Measurements from ENCODE around the gene FKBP7. TPM values are rescaled to one million over a fixed set of nuclear protein-coding genes. Genes with fewer than 3 reads are reported as not detected.

The FKBP7 gene
- total RNA-seq, 1 experiment from 2014 or later = 4.8 TPM

DNA sequence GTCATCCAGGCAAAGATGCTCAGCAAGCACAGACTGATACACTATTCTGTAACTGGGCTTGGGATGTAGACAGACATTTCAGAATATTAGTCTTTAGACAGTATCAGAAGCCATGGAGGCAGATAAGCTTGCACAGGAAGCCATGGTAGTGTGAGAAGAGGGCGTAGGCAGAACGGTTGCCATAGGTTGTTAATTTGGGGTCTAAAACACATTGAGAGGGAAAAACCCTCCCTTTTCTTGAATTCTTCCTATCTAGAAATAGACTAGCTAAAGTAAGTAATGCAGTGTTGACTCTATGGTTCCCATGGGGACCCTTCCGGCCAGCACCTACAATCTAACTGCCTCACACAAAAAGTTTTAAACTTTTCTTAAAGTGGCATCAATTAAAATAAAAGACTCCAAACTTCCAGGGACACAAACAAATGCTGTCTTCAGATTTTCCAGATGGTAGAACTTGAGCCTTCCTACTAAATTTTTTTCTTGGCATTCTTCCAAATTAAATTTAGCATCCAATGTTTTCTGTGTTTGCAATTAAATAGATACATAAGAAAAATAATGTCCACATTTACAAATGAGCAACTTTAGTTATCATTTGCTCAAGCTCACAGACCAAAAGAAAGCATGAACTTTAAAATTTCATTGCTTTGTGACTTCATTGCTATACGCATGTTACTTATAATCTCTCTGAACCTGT is 29.3 kb downstream of the FKBP7 start:
- Mint-ChIP-seq H3K4me3 (peak overlapping the region; percentile 83 to 90; a peak in 4 of 5 replicates), H3K36me3 (ENCODE audit: insufficient read depth in 1 of 3, low read depth in 3 of 3) (peaks cover 18 to 48% (median 45%) of the 10 kb centered on the region in 3 experiments; a peak in 6 of 7 replicates), H3K4me1 (peaks cover 19 to 22% of the 10 kb centered on the region in 2 experiments), H3K9me3 (no peaks in the 10 kb centered on the region), H3K27me3 (ENCODE audit: low read depth) (no peaks in the 10 kb centered on the region), H3K27ac (no peak overlapping the region; a peak in 1 of 7 replicates)
- peaks cover 6% of the 10 kb centered on the region; the same call in 1 of the 2 replicates for H3K79me2 ChIP-seq (ENCODE audit: insufficient read depth, low read length)
- H4K8ac ChIP-seq (replicated peaks; ENCODE audit: insufficient read length, low read depth, low read length) = no peak overlapping the region
- no peak overlapping the region for H2AK5ac ChIP-seq (ENCODE audit: insufficient read length, low read length)
- no peak overlapping the region for H3K18ac ChIP-seq (ENCODE audit: insufficient read length, low read depth, low read length)
- no peak overlapping the region for H2BK12ac ChIP-seq (ENCODE audit: insufficient read length, low read depth, low read length)
- peak overlapping the region; percentile 98 for H3K4me2 ChIP-seq (ENCODE audit: insufficient read depth, insufficient read length, low read length)
- H3T11ph ChIP-seq (ENCODE audit: low read length) = no peak overlapping the region
- no peak overlapping the region for H3K4ac ChIP-seq (ENCODE audit: low read depth, low read length)
- no peak for DNase-seq
- H2BK20ac ChIP-seq (ENCODE audit: low read depth, low read length, poor library complexity, severe bottlenecking) = no peak overlapping the region
- no peak overlapping the region for H4K5ac ChIP-seq (ENCODE audit: insufficient read length, low read depth, low read length)
- H2BK5ac ChIP-seq (ENCODE audit: insufficient read length, low read length) = no peak overlapping the region
- H3K23me2 ChIP-seq (ENCODE audit: insufficient read length, low read depth, low read length, poor library complexity, severe bottlenecking) = peaks cover 9% of the 10 kb centered on the region
- no peaks in the 10 kb centered on the region for H3K79me1 ChIP-seq (ENCODE audit: insufficient read depth, low read depth, low read length, poor library complexity, severe bottlenecking)
- TF ChIP-seq, protein P1, sequence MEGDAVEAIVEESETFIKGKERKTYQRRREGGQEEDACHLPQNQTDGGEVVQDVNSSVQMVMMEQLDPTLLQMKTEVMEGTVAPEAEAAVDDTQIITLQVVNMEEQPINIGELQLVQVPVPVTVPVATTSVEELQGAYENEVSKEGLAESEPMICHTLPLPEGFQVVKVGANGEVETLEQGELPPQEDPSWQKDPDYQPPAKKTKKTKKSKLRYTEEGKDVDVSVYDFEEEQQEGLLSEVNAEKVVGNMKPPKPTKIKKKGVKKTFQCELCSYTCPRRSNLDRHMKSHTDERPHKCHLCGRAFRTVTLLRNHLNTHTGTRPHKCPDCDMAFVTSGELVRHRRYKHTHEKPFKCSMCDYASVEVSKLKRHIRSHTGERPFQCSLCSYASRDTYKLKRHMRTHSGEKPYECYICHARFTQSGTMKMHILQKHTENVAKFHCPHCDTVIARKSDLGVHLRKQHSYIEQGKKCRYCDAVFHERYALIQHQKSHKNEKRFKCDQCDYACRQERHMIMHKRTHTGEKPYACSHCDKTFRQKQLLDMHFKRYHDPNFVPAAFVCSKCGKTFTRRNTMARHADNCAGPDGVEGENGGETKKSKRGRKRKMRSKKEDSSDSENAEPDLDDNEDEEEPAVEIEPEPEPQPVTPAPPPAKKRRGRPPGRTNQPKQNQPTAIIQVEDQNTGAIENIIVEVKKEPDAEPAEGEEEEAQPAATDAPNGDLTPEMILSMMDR (conservative IDR thresholded peaks at IDR 0.05) = no peak
- no peaks in the 10 kb centered on the region for H3K4me1 ChIP-seq (ENCODE audit: insufficient read depth, low read length)
- H3K56ac ChIP-seq (ENCODE audit: insufficient read length, low read depth, low read length) = no peak overlapping the region
- no CpG with 5 or more reads among the region's 4 CpGs for WGBS (ENCODE audit: extremely low coverage, insufficient read length, low lambda C conversion rate)
- no peaks in the 10 kb centered on the region for H3K27me3 ChIP-seq (ENCODE audit: insufficient read depth, low read length)
- H2BK15ac ChIP-seq (ENCODE audit: low read depth, low read length) = no peak overlapping the region
- H3K9ac ChIP-seq (ENCODE audit: extremely low read depth, insufficient read length, low read length) = no peak overlapping the region
- no peak overlapping the region for H4K91ac ChIP-seq (ENCODE audit: insufficient read length, low read depth, low read length)
- no peaks in the 10 kb centered on the region for H3K9me3 ChIP-seq (ENCODE audit: control insufficient read depth, low read depth, low read length)
- no peak overlapping the region for H3K14ac ChIP-seq (ENCODE audit: insufficient read depth, low read length)
- H4K20me1 ChIP-seq (ENCODE audit: control insufficient read depth, insufficient read depth, insufficient read length) = no peaks in the 10 kb centered on the region
- no peak overlapping the region for H2AFZ ChIP-seq (ENCODE audit: low read length)
- H3K23ac ChIP-seq (ENCODE audit: insufficient read length, low read depth, low read length) = no peak overlapping the region
- H3K27ac ChIP-seq (ENCODE audit: insufficient read length, low read depth, low read length) = no peak overlapping the region
- no peak overlapping the region for H2BK120ac ChIP-seq (ENCODE audit: low read depth, low read length, poor library complexity, severe bottlenecking)
